ENCODE results near the gene SIN3B.

Gene SIN3B

GRCh38 chr19:16917401-16917800 lies 88.2 kb downstream of the SIN3B start:
- no peak for DNase-seq

- no peak for DNase-seq
Measured at GRCh38 chr19:16919496-16919895, 90.3 kb downstream of the SIN3B start.

GRCh38 chr19:16920816-16921529 lies 91.8 kb downstream of the SIN3B start:
- DNase-seq, result no peak

- no peak for DNase-seq
Measured at GRCh38 chr19:16921766-16922591, 92.8 kb downstream of the SIN3B start.

GRCh38 chr19:16922592-16922934 lies 93.4 kb downstream of the SIN3B start:
- DNase-seq, result no peak

- DNase-seq, result no peak
Measured at GRCh38 chr19:16922949-16923348, 93.8 kb downstream of the SIN3B start.

GRCh38 chr19:16927883-16928282 lies 98.7 kb downstream of the SIN3B start:
- no peak for DNase-seq

GRCh38 chr19:16928351-16928750 lies 99.2 kb downstream of the SIN3B start:
- DNase-seq, result no peak

- DNase-seq, result no peak
Measured at GRCh38 chr19:16928916-16929315, 99.7 kb downstream of the SIN3B start.

Data from amniotic stem cell (primary cell).